Measurements from ENCODE around the gene FCRLB. TPM values are rescaled to one million over a fixed set of nuclear protein-coding genes. Genes with fewer than 3 reads are reported as not detected.

FCRLB gene
- total RNA-seq, 1 donor from 2014 or later: not detected

DNA sequence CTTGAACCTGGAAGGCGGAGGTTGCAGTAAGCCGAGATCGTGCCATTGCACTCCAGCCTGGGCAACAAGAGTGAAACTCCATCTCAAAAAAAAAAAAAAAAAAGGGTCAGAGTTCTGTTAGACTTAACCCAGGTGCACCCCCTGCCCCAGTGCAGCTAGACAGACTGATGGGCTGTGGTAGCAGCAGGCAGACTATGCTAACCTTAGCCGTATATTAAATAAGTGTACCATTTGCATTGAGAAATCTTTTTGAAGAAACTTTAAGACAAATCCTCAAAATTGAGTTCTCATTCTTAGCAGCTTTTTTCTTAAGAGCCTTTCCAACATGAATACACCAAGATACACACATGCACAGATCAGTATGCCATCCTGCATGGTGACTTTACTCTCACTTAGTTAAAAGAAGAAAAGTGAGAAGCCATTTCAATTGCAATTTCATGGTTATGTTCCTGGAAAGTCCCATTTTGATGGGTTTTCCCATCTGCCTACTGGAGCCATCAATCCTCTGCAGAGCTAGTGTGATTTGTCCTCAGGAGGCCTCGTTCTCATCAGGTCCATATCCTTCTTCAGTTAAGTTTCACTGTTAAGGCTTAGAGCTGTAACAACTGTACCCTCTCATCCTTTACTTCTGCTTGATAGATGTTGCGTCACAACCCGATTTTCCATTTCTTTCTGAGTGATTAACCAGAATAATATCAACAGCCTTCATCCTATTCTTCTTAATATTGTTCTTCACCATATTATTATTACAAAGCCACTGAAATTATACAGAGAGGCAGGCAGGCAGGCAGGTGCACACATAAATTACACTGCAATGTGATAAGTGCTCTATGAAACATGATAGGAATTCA lies 7.3 kb downstream of the FCRLB start:
- TF ChIP-seq CTCF (IDR thresholded peaks at IDR 0.05): no peak
- no peak for DNase-seq (ENCODE audit: low spot score in 2 of 2)
- Histone ChIP-seq H3K27me3 (no peaks in the 10 kb centered on the region), H3K27ac (no peak overlapping the region), H3K9me3 (no peaks in the 10 kb centered on the region), H3K36me3 (no peaks in the 10 kb centered on the region), H3K4me3 (no peak overlapping the region), H3K4me1 (peaks cover 2 to 6% of the 10 kb centered on the region in 2 donors)
- intact Hi-C loops (cut with DNase I): loop anchor here (5.0 kb wide), 1 partner anchor 196 kb away; no protein-coding TSS in a partner anchor

DNA sequence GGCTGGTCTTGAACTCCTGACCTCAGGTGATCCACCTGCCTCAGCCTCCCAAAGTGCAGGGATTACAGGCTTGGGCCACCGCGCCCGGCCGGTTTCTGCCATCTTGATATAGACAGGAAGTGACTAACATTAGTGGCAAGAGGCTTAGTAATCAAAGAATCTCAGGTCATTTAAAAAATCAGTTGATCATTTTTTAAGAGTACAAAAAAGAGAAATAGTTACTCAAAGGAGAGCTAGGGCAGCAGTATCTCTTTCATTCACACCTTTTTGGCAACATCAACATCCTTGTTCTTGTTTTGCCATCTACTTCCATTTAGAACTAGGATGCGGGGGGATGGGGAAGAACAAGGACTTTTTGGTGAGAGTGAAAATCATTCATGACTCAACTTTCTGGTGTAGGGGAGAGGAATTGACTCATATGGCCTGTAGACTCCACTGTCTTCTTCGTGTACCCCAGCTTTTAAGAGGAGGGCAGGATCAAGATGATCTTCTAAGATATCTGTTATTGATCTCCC lies 8.8 kb downstream of the FCRLB start:
- Histone ChIP-seq H3K4me3 (no peak overlapping the region), H3K27ac (no peak overlapping the region), H3K4me1 (peaks cover 2 to 5% of the 10 kb centered on the region in 2 donors), H3K36me3 (no peaks in the 10 kb centered on the region), H3K27me3 (no peaks in the 10 kb centered on the region), H3K9me3 (no peaks in the 10 kb centered on the region)
- DNase-seq (ENCODE audit: low spot score in 2 of 2): no peak
- intact Hi-C loops (cut with DNase I): no loop called here
- no peak for TF ChIP-seq CTCF (IDR thresholded peaks at IDR 0.05)

DNA sequence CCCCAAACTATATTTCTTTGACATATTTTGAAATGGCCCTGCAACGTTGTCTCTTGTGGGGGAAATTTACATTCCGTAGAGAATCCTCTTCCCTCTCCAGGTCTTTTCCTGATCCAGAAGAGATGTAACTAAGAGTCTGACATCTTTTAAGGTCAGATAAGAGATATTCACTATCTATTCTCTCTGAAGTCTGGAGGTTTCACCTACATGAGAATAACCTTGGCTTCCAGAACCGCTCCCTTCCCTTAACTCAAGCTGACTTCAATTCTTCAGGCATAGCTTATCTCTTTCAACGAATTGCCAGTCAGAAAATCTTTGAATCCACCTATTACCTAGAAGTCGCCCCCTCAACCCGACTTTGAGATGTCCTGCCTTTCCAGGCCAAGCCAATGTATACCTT lies 9.9 kb downstream of the FCRLB start:
- no peak for TF ChIP-seq CTCF (IDR thresholded peaks at IDR 0.05)
- H3K27me3 ChIP-seq: no peaks in the 10 kb centered on the region
- DNase-seq (ENCODE audit: low spot score in 2 of 2): no peak
- no peaks in the 10 kb centered on the region for H3K9me3 ChIP-seq
- peaks cover 0 to 2% of the 10 kb centered on the region in 2 donors for H3K4me1 ChIP-seq
- intact Hi-C loops (cut with DNase I): no loop called here
- no peak overlapping the region for H3K4me3 ChIP-seq
- no peaks in the 10 kb centered on the region for H3K36me3 ChIP-seq
- no peak overlapping the region for H3K27ac ChIP-seq

GRCh38 chr1:161731981-161732718 lies 10.8 kb downstream of the FCRLB start:
- DNase-seq (ENCODE audit: low spot score in 2 of 2): no peak
- Histone ChIP-seq H3K4me3 (no peak overlapping the region), H3K9me3 (no peaks in the 10 kb centered on the region), H3K4me1 (peaks cover 0 to 2% of the 10 kb centered on the region in 2 donors), H3K27me3 (no peaks in the 10 kb centered on the region), H3K36me3 (no peaks in the 10 kb centered on the region), H3K27ac (no peak overlapping the region)
- intact Hi-C loops (cut with DNase I): no loop called here
- no peak for TF ChIP-seq CTCF (IDR thresholded peaks at IDR 0.05)

GRCh38 chr1:161733526-161733925 lies 12.2 kb downstream of the FCRLB start:
- H3K4me3 ChIP-seq: no peak overlapping the region
- no peaks in the 10 kb centered on the region for H3K4me1 ChIP-seq
- no peaks in the 10 kb centered on the region for H3K9me3 ChIP-seq
- no peak overlapping the region for H3K27ac ChIP-seq
- no peak for DNase-seq (ENCODE audit: low spot score in 2 of 2)
- intact Hi-C loops (cut with DNase I): no loop called here
- H3K27me3 ChIP-seq: no peaks in the 10 kb centered on the region
- no peak for TF ChIP-seq CTCF (IDR thresholded peaks at IDR 0.05)
- no peaks in the 10 kb centered on the region for H3K36me3 ChIP-seq

All from ascending aorta (tissue), 2 donors.